ENCODE data around the gene SUMO3. TPM values are rescaled to one million over a fixed set of nuclear protein-coding genes. Genes with fewer than 3 reads are reported as not detected.
A peak's percentile ranks its signal among the peaks of the same experiment; 100 is the strongest.

Gene SUMO3
- total RNA-seq, 1 experiment from 2014 or later = 62.3 TPM

DNA sequence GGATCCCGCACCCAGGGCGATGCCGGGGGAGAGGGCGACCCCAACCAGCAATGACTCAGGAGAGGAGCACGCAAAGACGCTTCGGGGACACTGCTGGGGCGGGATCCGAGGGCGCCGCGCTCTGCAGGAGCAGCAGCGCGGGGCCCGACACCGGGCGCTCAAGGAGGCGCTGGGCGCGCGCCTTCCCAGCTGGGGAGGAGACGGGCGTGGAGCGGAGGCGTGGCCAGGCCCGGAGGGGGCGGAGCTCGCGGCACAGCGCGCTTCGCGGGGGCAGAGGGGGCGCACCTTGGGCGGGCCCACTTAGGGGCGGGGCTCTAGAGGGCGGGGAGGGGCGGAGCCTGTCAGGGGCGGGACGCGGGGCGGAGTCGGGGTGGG is 369 bp downstream of the SUMO3 start:
- ChIA-PET POLR2A (interaction anchor here (0.6 to 0.9 kb wide), 5 partner anchors 16 to 388 kb away, joined by 3 to 11 read pairs (median 3); partner anchors contain the start of genes SLX9 and UBE2G2), CTCF (interaction anchor here (1.0 kb wide), 1 partner anchor 12 kb away, joined by 3 read pairs; no protein-coding TSS in a partner anchor)
- peak; percentile 84 for DNase-seq (ENCODE audit: unreplicated experiment)
- peaks cover 14% of the 10 kb centered on the region for H3K36me3 Mint-ChIP-seq (ENCODE audit: insufficient read depth, unreplicated experiment)
- peaks cover 16% of the 10 kb centered on the region for H3K9me3 Mint-ChIP-seq (ENCODE audit: unreplicated experiment)
- peak overlapping the region; percentile 72 for H3K4me3 Mint-ChIP-seq (ENCODE audit: unreplicated experiment)
- H3K4me1 Mint-ChIP-seq (ENCODE audit: insufficient read depth, unreplicated experiment) = peaks cover 10% of the 10 kb centered on the region
- TF ChIP-seq, protein P1, sequence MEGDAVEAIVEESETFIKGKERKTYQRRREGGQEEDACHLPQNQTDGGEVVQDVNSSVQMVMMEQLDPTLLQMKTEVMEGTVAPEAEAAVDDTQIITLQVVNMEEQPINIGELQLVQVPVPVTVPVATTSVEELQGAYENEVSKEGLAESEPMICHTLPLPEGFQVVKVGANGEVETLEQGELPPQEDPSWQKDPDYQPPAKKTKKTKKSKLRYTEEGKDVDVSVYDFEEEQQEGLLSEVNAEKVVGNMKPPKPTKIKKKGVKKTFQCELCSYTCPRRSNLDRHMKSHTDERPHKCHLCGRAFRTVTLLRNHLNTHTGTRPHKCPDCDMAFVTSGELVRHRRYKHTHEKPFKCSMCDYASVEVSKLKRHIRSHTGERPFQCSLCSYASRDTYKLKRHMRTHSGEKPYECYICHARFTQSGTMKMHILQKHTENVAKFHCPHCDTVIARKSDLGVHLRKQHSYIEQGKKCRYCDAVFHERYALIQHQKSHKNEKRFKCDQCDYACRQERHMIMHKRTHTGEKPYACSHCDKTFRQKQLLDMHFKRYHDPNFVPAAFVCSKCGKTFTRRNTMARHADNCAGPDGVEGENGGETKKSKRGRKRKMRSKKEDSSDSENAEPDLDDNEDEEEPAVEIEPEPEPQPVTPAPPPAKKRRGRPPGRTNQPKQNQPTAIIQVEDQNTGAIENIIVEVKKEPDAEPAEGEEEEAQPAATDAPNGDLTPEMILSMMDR (IDR thresholded peaks at IDR 0.05; ENCODE audit: unreplicated experiment) = no peak
- no peaks in the 10 kb centered on the region for H3K27me3 Mint-ChIP-seq (ENCODE audit: insufficient read depth, unreplicated experiment)
- BruUV-seq (replicated peaks) = no TSS peak
- intact Hi-C loops (cut with micrococcal nuclease) = loop anchor here (5.0 kb wide), 2 partner anchors 55 to 110 kb away; partner anchors contain the start of gene PTTG1IP
- no peak overlapping the region for H3K27ac Mint-ChIP-seq (ENCODE audit: low read depth, unreplicated experiment)

DNA sequence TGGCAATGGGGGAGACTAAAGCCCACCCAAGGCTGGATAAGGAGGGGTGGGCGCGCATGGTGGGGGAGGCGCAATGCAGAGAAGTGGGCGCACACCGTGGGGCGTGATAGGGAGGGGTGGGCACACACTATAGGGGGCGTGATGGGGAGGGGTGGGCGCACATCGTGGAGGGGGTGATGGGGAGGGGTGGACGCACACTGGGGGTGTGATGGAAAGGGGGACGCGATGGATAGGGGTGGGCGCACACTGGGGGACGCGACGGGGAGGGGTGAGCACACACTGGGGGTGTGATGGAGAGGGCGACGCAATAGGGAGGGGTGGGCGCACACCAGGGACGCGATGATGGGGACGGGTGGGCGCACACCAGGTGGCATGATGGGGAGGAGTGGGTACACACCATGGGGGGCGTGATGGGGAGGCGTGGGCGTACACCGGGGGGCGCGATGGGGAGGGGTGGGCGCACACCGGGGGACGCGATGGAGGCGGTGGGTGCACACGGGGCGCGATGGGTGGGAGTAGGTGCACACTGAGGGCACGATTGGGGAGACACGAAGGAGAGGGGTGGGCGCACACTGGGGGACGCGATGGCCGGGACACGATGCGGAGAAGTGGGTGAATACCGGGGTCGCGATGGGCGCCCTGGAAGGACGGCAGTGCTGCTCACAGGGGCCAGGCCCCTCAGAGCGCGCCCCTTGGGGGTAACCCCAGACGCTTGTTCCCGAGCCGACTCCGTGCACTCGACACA is 929 bp downstream of the SUMO3 start:
- DNase-seq (ENCODE audit: unreplicated experiment) = no peak
- peaks cover 14% of the 10 kb centered on the region for H3K36me3 Mint-ChIP-seq (ENCODE audit: insufficient read depth, unreplicated experiment)
- intact Hi-C loops (cut with micrococcal nuclease) = loop anchor here (5.0 kb wide), 2 partner anchors 55 to 110 kb away; partner anchors contain the start of gene PTTG1IP
- ChIA-PET CTCF (interaction anchor here (1.0 kb wide), 1 partner anchor 12 kb away, joined by 3 read pairs; no protein-coding TSS in a partner anchor), POLR2A (interaction anchor here (0.6 to 1.0 kb wide), 5 partner anchors 15 to 389 kb away, joined by 3 to 11 read pairs (median 3); partner anchors contain the start of genes SLX9 and UBE2G2)
- no peak overlapping the region for H3K27ac Mint-ChIP-seq (ENCODE audit: low read depth, unreplicated experiment)
- BruUV-seq (replicated peaks) = no TSS peak
- peaks cover 10% of the 10 kb centered on the region for H3K9me3 Mint-ChIP-seq (ENCODE audit: unreplicated experiment)
- TF ChIP-seq, protein P1 (IDR thresholded peaks at IDR 0.05; ENCODE audit: unreplicated experiment) = no peak
- H3K4me3 Mint-ChIP-seq (ENCODE audit: unreplicated experiment) = peak overlapping the region; percentile 72
- H3K4me1 Mint-ChIP-seq (ENCODE audit: insufficient read depth, unreplicated experiment) = peaks cover 10% of the 10 kb centered on the region
- H3K27me3 Mint-ChIP-seq (ENCODE audit: insufficient read depth, unreplicated experiment) = no peaks in the 10 kb centered on the region

GRCh38 chr21:44815852-44816628 is 1.8 kb downstream of the SUMO3 start:
- no peak for DNase-seq (ENCODE audit: unreplicated experiment)
- Mint-ChIP-seq H3K9me3 (ENCODE audit: unreplicated experiment) (peaks cover 8% of the 10 kb centered on the region), H3K36me3 (ENCODE audit: insufficient read depth, unreplicated experiment) (peaks cover 19% of the 10 kb centered on the region), H3K27ac (ENCODE audit: low read depth, unreplicated experiment) (no peak overlapping the region), H3K27me3 (ENCODE audit: insufficient read depth, unreplicated experiment) (no peaks in the 10 kb centered on the region), H3K4me3 (ENCODE audit: unreplicated experiment) (peak overlapping the region; percentile 72), H3K4me1 (ENCODE audit: insufficient read depth, unreplicated experiment) (peaks cover 12% of the 10 kb centered on the region)
- BruUV-seq (replicated peaks) = TSS peak; percentile 23
- TF ChIP-seq, protein P1 (IDR thresholded peaks at IDR 0.05; ENCODE audit: unreplicated experiment) = no peak
- POLR2A ChIA-PET = interaction anchor here (1.0 to 2.3 kb wide), 2 partner anchors 15 to 56 kb away, joined by 4 to 7 read pairs; partner anchors contain the start of gene UBE2G2
- intact Hi-C loops (cut with micrococcal nuclease) = loop anchor here (5.0 kb wide), 2 partner anchors 56 to 111 kb away; partner anchors contain the start of gene PTTG1IP
- CTCF ChIA-PET = interaction anchor here (0.6 to 1.0 kb wide), 2 partner anchors 8 to 305 kb away, joined by 3 read pairs; no protein-coding TSS in a partner anchor
